ENCODE measurements around the gene CEACAM4.
"Not testable (repeated sequence)": the region's sequence is repeated elsewhere in the genome, so short reads cannot be mapped to it uniquely, and the experiment has no call there.

Gene CEACAM4

DNA sequence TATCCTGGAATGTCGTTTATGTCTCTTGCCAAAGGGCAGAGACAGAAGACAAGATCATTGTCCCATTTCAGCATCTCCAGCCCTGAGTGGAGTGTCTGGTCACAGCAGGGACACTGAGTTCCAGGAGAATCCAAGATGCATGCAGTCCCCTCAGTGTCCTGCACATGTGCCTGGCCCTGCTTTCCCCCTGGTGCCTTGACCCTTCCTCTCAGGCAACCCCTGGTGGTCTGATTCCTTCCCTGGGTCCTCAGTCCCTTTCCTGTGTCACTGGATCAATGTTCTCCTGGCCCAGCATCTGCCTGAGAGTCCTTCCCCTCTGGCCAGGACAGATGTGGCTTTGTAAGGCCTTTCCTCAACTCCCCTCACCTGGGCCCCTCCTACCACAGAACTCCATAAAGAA is 41.9 kb downstream of the CEACAM4 start:
- no peak for DNase-seq (ENCODE audit: low spot score)

- no peak for DNase-seq (ENCODE audit: low spot score)
Measured at GRCh38 chr19:41584260-41584810, 42.5 kb downstream of the CEACAM4 start.

- not testable (repeated sequence) for DNase-seq (ENCODE audit: low spot score)
Measured at GRCh38 chr19:41582577-41583182, 44.2 kb downstream of the CEACAM4 start.

GRCh38 chr19:41581068-41581467 is 45.8 kb downstream of the CEACAM4 start:
- not testable (repeated sequence) for DNase-seq (ENCODE audit: low spot score)

- DNase-seq (ENCODE audit: low spot score), result no peak
Measured at GRCh38 chr19:41578886-41579285, 48.0 kb downstream of the CEACAM4 start.

GRCh38 chr19:41577833-41578232 is 49.0 kb downstream of the CEACAM4 start:
- DNase-seq (ENCODE audit: low spot score), result no peak

- no peak for DNase-seq (ENCODE audit: low spot score)
Measured at GRCh38 chr19:41577144-41577830, 49.6 kb downstream of the CEACAM4 start.

GRCh38 chr19:41575998-41576397 is 50.9 kb downstream of the CEACAM4 start, which contains the start of gene CEACAM21:
CEACAM21 (plus strand) TSS chr19:41576166; CDS start chr19:41576275, 109 bp downstream.
- no peak for DNase-seq (ENCODE audit: low spot score)

DNA sequence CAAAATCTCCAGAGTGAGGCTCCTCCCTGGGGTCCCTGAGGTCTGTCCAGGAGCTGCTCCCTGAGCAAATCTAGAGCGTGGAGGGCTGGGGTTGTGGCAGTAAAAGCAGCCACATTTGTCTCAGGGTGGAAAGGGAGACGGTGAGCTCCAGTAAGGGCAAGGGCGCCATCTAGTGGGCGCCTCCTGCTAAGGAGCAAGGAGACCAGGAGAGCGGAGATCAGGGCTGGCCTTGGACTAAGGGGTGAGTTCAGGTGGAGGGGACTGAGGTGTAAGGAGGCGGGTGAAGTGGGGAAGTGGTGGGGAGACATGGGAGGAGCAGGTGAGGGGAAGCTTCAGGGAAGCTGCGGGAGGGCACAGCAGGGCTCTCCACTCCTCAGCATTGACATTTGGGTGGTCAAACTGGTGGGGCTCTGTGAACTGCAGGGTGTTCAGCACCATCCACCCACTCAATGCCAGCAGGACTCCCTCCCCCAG is 56.2 kb downstream of the CEACAM4 start:
- peak; percentile 72 for DNase-seq (ENCODE audit: low spot score)

DNA sequence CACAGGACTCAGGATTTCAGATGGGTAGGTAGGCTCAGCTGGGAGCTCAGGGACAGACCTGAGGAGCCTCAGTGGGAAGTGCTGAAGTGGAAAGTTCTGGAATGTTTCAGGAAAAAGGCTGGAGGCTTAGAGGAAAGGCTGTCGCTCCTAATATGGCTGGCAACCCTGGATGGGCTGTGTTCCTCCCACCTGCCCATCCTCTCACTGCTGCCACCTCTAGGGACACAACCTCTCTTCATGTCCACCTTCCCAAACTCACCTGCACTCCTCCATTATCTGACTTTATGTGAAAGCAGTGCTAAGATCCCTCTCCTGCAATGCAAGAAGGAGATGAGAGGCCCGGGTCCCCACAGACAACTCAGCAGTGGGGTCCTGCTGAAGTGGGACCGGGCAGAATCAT is 56.7 kb downstream of the CEACAM4 start:
- no peak for DNase-seq (ENCODE audit: low spot score)

DNA sequence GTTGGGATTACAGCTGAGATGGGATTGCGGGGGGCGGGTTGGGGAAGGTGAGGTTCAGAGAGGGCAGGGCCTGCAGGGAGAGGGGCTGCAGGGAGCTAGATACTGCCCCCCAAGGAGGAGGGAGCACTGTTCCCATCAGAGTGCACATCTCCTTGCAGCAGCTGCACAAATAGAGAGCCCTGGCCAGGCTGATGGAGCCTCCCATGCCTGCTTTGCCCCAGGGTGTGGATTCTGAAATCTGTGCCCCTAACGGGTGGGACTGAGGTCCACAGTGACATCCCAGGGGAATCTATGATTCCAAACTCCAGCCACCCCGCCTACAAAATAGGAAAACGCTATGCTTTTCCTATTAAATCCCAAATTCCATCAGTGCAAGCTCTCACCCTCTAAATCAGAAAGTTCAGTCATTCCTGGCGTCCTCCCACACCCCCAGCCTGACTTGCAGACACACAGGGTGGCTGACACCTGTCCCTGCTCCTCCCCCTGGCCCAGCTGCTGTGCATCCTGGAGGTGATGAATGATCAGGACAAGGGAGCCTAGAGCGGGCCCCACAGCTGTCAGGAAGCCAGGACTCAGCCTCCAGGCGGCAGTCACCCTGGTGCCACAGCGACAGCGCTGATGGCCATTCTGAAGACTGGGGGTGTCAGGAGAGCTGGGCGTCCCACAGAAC is 57.3 kb downstream of the CEACAM4 start:
- DNase-seq (ENCODE audit: low spot score), result no peak
